Endothelial cell of umbilical vein (primary cell): ENCODE measurements around the gene HAL. TPM values are rescaled to one million over a fixed set of nuclear protein-coding genes. Genes with fewer than 3 reads are reported as not detected.
"Not testable (repeated sequence)": the region's sequence is repeated elsewhere in the genome, so short reads cannot be mapped to it uniquely, and the experiment has no call there.

Experiments
- BruUV-seq: library from RNA; stranded (reverse); fragments of 400-500 nt; replicated peaks from 2 replicates; lab custom pipeline; 2021; lab: Mats Ljungman, UMichigan
- CTCF ChIA-PET: fragments of 300-600, 350-600 bp; sonication (Branson Sonifier 250); formaldehyde crosslinking; loops from one replicate; lab custom pipeline; 2021; ENCODE audit warnings: antibody characterized with exemption, inconsistent platforms; lab: Charles Lee
- POLR2A ChIA-PET: fragments of 300-600, 350-600 bp; sonication (Branson Sonifier 250); formaldehyde crosslinking; loops from one replicate; lab custom pipeline; 2021; ENCODE audit warnings: antibody characterized with exemption, inconsistent platforms; lab: Charles Lee
- DNase-seq: peaks from one replicate; pipeline ENCODE4 v3.0.0-alpha.2; 2011; ENCODE audit warnings: low read depth, low spot score
- FAIRE-seq: peaks from 2 replicates; lab custom pipeline; 2011; peaks lifted over from hg19 to GRCh38; lab: Jason Lieb, UNC
- H2AFZ ChIP-seq: 2 replicates; pipeline ENCODE4 v1.6.0; 2012; ENCODE audit warnings: low read depth, low read length, control low read depth, inconsistent platforms
- H3K27ac ChIP-seq: 2 replicates; pipeline ENCODE4 v1.5.1; 2011; ENCODE audit warnings: low read depth, mild to moderate bottlenecking, control low read depth, low read length, moderate library complexity; ENCODE audit not compliant: insufficient read depth
- H3K27me3 ChIP-seq, 2 experiments: 2 replicates each; pipeline versions ENCODE4 v1.6.0 to v1.6.1; 2011; ENCODE audit warnings: low read length in 2 of 2, mixed read lengths in 1 of 2; ENCODE audit not compliant: control insufficient read depth in 2 of 2, insufficient read depth in 2 of 2
- H3K36me3 ChIP-seq, 2 experiments: 2 replicates in 1 of 2; 3 replicates in 1 of 2; pipeline ENCODE4 v1.5.1; 2011; ENCODE audit warnings: low read length in 2 of 2, mild to moderate bottlenecking in 1 of 2, moderate library complexity in 1 of 2; ENCODE audit not compliant: control insufficient read depth in 2 of 2, insufficient read depth in 2 of 2; ENCODE audit errors: extremely low read depth in 1 of 2
- H3K4me1 ChIP-seq: 3 replicates; pipeline ENCODE4 v1.5.1; 2011; ENCODE audit warnings: mild to moderate bottlenecking, low read length; ENCODE audit not compliant: control insufficient read depth, insufficient read depth; ENCODE audit errors: extremely low read depth
- H3K4me2 ChIP-seq: 2 replicates; pipeline ENCODE4 v1.6.1; 2011; ENCODE audit warnings: low read length, control low read depth, mixed read lengths; ENCODE audit not compliant: insufficient read depth
- H3K4me3 ChIP-seq, 3 experiments: fragments of 200-600 bp in 1 of 3; sonication (generic), shearing (Covaris generic) in 1 of 3; replicated peaks in 1 of 3; 2 replicates each; pipeline ENCODE4 v1.5.1; 2011 to 2016; ENCODE audit warnings: control low read depth in 3 of 3, low read length in 3 of 3, mild to moderate bottlenecking in 2 of 3, inconsistent platforms in 1 of 3, low read depth in 1 of 3, moderate library complexity in 1 of 3; ENCODE audit not compliant: insufficient read depth in 1 of 3
- H3K79me2 ChIP-seq: 2 replicates; pipeline ENCODE4 v1.6.0; 2012; ENCODE audit warnings: low read length, inconsistent platforms; ENCODE audit not compliant: control insufficient read depth, insufficient read depth
- H3K9ac ChIP-seq: replicated peaks from 2 replicates; pipeline ENCODE3; 2011; ENCODE audit warnings: low read length, control low read depth; ENCODE audit not compliant: insufficient read depth; ENCODE audit errors: extremely low read depth
- H3K9me1 ChIP-seq: replicated peaks from 3 replicates; pipeline ENCODE4 v1.6.0; 2011; ENCODE audit warnings: mild to moderate bottlenecking, low read length; ENCODE audit not compliant: control insufficient read depth, insufficient read depth; ENCODE audit errors: extremely low read depth
- H3K9me3 ChIP-seq: replicated peaks from 2 replicates; pipeline ENCODE4 v1.5.1; 2012; ENCODE audit warnings: low read length, inconsistent platforms; ENCODE audit not compliant: control insufficient read depth, insufficient read depth
- H4K20me1 ChIP-seq: replicated peaks from 2 replicates; pipeline ENCODE3; 2011; ENCODE audit warnings: mild to moderate bottlenecking, low read length; ENCODE audit not compliant: control insufficient read depth, insufficient read depth; ENCODE audit errors: extremely low read depth
- EZH2 ChIP-seq: IDR thresholded peaks from 2 replicates; pipeline ENCODE4 v1.6.1; 2012; ENCODE audit warnings: borderline replicate concordance, low read depth, mild to moderate bottlenecking, moderate library complexity, low read length, inconsistent platforms; ENCODE audit not compliant: severe bottlenecking
- FOS ChIP-seq: IDR thresholded peaks from 2 replicates; pipeline ENCODE4 v1.6.1; 2011; ENCODE audit warnings: mild to moderate bottlenecking, low read length, moderate library complexity, borderline replicate concordance; ENCODE audit not compliant: insufficient read depth
- GATA2 ChIP-seq: IDR thresholded peaks from 2 replicates; pipeline ENCODE4 v1.7.0; 2011; ENCODE audit warnings: low read depth, mild to moderate bottlenecking, moderate library complexity, mixed read lengths, low read length; ENCODE audit not compliant: insufficient read length, insufficient read depth
- JUN ChIP-seq: IDR thresholded peaks from 2 replicates; pipeline ENCODE4 v1.6.1; 2011; ENCODE audit warnings: borderline replicate concordance, low read depth; ENCODE audit not compliant: insufficient read length, insufficient read depth
- MAX ChIP-seq: IDR thresholded peaks from 2 replicates; pipeline ENCODE4 v1.6.1; 2011; ENCODE audit not compliant: insufficient read depth, insufficient read length
- MYC ChIP-seq: IDR thresholded peaks from one replicate; pipeline ENCODE4 v1.6.1; 2011; ENCODE audit warnings: mild to moderate bottlenecking, low read depth, low read length
- POLR2A ChIP-seq: IDR thresholded peaks from 2 replicates; pipeline ENCODE4 v1.6.1; 2012; ENCODE audit warnings: low read depth, mild to moderate bottlenecking, control low read depth, low read length
- POLR2AphosphoS5 ChIP-seq: IDR thresholded peaks from 2 replicates; pipeline ENCODE4 v1.6.1; 2012; ENCODE audit warnings: low read depth, mild to moderate bottlenecking, control low read depth, low read length, moderate library complexity; ENCODE audit not compliant: insufficient read depth
- dilution Hi-C: fragments of 300-500 bp; cut with MboI; formaldehyde crosslinking; loops from one replicate; pipeline ENCODE4 v1.15.0; 2019; ENCODE audit warnings: low sequenced_read_pairs; ENCODE audit not compliant: extremely low pct_ligation_motif_present
- intact Hi-C: fragments of 100-400 bp; cut with micrococcal nuclease; formaldehyde crosslinking; loops from one replicate; pipeline ENCODE4 v1.10.0; 2022
- polyA plus RNA-seq, 4 experiments: library from polyadenylated mRNA; depleted of rRNA in 3 of 4; stranded (reverse) in 3 of 4; unstranded in 1 of 4; fragments of >200 nt; gene quantifications; 2 replicates each; pipeline versions ENCODE4 v1.2.1 to v1.2.3, GENCODE V29; 2011 to 2012; ENCODE audit warnings: missing spikeins in 1 of 4
- total RNA-seq: library from RNA; stranded (reverse); gene quantifications from 2 replicates; pipeline ENCODE4 v1.2.3, GENCODE V29; 2021
- TF ChIP-seq, protein P1 (sequence below), 2 donors: IDR thresholded peaks; 1 replicate in 1 of 2; 2 replicates in 1 of 2; pipeline ENCODE4 v1.5.1; 2011; ENCODE audit warnings: low read length in 2 of 2, mild to moderate bottlenecking in 2 of 2, moderate library complexity in 2 of 2, control low read depth in 1 of 2, inconsistent platforms in 1 of 2, low read depth in 1 of 2; ENCODE audit not compliant: insufficient read depth in 1 of 2; ENCODE audit errors: extremely low read depth in 1 of 2

Gene HAL
- total and polyA plus RNA-seq, 2 donors (not counting 3 experiments of a cell fraction or from before 2014, with no cell fraction given): 0.18 to 0.62 TPM

DNA sequence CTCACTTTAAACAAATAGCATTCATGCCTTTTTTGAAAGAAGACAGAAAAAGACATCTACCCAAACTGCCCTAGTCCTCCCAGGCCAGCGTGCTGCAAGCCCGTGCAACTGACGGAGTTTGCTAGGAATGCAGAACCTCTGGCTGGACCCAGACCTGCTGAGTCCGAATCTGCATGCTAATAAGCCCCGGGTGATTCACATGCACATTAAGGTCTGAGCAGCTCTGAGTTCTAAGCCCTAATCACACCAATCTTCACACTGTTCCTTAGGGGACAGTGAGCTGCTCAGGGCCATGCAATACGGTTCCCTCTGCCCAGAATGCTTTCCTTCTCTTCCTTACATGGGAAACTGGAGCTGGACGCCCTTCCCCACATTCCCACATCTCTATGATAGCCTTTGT, 25.2 kb downstream of the HAL start:
- Histone ChIP-seq H3K79me2 (no peaks in the 10 kb centered on the region), H3K9ac (no peak overlapping the region), H3K9me1 (no peaks in the 10 kb centered on the region), H3K4me1 (no peaks in the 10 kb centered on the region), H2AFZ (no peak overlapping the region), H4K20me1 (no peaks in the 10 kb centered on the region), H3K27ac (no peak overlapping the region), H3K4me2 (no peak overlapping the region), H3K4me3 (no peak overlapping the region), H3K36me3 (no peaks in the 10 kb centered on the region), H3K9me3 (no peaks in the 10 kb centered on the region), H3K27me3 (peaks cover 3 to 4% of the 10 kb centered on the region in 2 experiments)
- intact Hi-C loops: no loop called here
- no TSS peak for BruUV-seq
- POLR2A ChIA-PET: no interaction called here
- CTCF ChIA-PET: interaction anchor here (0.7 to 1.4 kb wide), 4 partner anchors 9 to 52 kb away, joined by 3 to 4 read pairs (median 4); no protein-coding TSS in a partner anchor
- DNase-seq: no peak
- TF ChIP-seq MYC: no peak
- no peak for TF ChIP-seq POLR2AphosphoS5
- no peak for TF ChIP-seq MAX
- TF ChIP-seq, protein P1, sequence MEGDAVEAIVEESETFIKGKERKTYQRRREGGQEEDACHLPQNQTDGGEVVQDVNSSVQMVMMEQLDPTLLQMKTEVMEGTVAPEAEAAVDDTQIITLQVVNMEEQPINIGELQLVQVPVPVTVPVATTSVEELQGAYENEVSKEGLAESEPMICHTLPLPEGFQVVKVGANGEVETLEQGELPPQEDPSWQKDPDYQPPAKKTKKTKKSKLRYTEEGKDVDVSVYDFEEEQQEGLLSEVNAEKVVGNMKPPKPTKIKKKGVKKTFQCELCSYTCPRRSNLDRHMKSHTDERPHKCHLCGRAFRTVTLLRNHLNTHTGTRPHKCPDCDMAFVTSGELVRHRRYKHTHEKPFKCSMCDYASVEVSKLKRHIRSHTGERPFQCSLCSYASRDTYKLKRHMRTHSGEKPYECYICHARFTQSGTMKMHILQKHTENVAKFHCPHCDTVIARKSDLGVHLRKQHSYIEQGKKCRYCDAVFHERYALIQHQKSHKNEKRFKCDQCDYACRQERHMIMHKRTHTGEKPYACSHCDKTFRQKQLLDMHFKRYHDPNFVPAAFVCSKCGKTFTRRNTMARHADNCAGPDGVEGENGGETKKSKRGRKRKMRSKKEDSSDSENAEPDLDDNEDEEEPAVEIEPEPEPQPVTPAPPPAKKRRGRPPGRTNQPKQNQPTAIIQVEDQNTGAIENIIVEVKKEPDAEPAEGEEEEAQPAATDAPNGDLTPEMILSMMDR (IDR thresholded peaks at IDR 0.05; ENCODE audit: extremely low read depth in 1 of 2, insufficient read depth in 1 of 2, low read depth in 1 of 2, low read length in 2 of 2): no peak
- no peak for TF ChIP-seq GATA2
- TF ChIP-seq JUN: no peak
- no peak for TF ChIP-seq EZH2
- TF ChIP-seq FOS: no peak
- TF ChIP-seq POLR2A: no peak
- no peak for FAIRE-seq
- dilution Hi-C loops: no loop called here

DNA sequence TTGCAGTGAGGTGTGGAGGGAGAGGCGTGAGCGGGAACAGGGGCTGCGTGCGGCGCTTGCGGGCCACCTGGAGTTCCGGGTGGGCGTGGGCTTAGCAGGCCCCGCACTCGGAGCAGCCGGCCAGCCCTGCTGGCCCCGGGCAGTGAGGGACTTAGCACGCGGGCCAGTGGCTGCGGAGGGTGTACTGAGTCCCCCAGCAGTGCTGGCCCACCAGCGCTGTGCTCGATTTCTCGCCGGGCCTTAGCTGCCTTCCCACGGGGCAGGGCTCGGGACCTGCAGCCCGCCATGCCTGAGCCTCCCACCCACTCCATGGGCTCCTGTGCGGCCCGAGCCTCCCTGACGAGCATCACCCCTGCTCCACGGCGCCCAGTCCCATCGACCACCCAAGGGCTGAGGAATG, 27.0 kb downstream of the HAL start:
- BruUV-seq, intact Hi-C loops, POLR2A ChIA-PET: not testable (repeated sequence)

More for the DNA sequence above, 27.0 kb downstream of the HAL start:
- FAIRE-seq, H3K4me1 ChIP-seq, DNase-seq, H3K4me3 ChIP-seq, H4K20me1 ChIP-seq, H3K9me1 ChIP-seq, H3K4me2 ChIP-seq, dilution Hi-C loops, H3K9ac ChIP-seq, H3K27me3 ChIP-seq, H2AFZ ChIP-seq, H3K36me3 ChIP-seq, H3K79me2 ChIP-seq, H3K9me3 ChIP-seq, H3K27ac ChIP-seq: not testable (repeated sequence)
- CTCF ChIA-PET: interaction anchor here (1.1 kb wide), 1 partner anchor 29 kb away, joined by 4 read pairs; no protein-coding TSS in a partner anchor
